GM23248 (cell line): Measurements from ENCODE around the gene USP24. TPM values are rescaled to one million over a fixed set of nuclear protein-coding genes. Genes with fewer than 3 reads are reported as not detected.
A peak's percentile ranks its signal among the peaks of the same experiment; 100 is the strongest.

Source experiments
- DNase-seq: peaks from one replicate; pipeline ENCODE4 v3.0.0-alpha.2; 2015
- H2AFZ ChIP-seq: fragments of 200-600 bp; sonication (generic); 2 replicates; pipeline ENCODE4 v1.6.1; 2016; ENCODE audit warnings: antibody characterized with exemption
- H3F3A ChIP-seq: fragments of 200-600 bp; sonication (generic); 2 replicates; pipeline ENCODE4 v1.6.1; 2016; ENCODE audit warnings: mild to moderate bottlenecking, antibody characterized with exemption, mixed run types; ENCODE audit not compliant: insufficient read depth
- H3K27ac ChIP-seq: fragments of 200-600 bp; sonication (generic); 2 replicates; pipeline ENCODE4 v1.5.1; 2016; ENCODE audit warnings: mild to moderate bottlenecking
- H3K27me3 ChIP-seq: fragments of 200-600 bp; sonication (generic); replicated peaks from 2 replicates; pipeline ENCODE4 v1.6.1; 2016; ENCODE audit warnings: mild to moderate bottlenecking; ENCODE audit not compliant: insufficient read depth
- H3K36me3 ChIP-seq: fragments of 200-600 bp; sonication (generic); 2 replicates; pipeline ENCODE4 v1.6.1; 2016; ENCODE audit warnings: low read depth, mild to moderate bottlenecking
- H3K4me1 ChIP-seq: fragments of 200-600 bp; sonication (generic); 2 replicates; pipeline ENCODE4 v1.6.1; 2016; ENCODE audit warnings: mild to moderate bottlenecking; ENCODE audit not compliant: insufficient read depth
- H3K4me2 ChIP-seq: fragments of 200-600 bp; sonication (generic); one replicate; pipeline ENCODE4 v1.6.1; 2016; ENCODE audit warnings: mild to moderate bottlenecking; ENCODE audit not compliant: unreplicated experiment
- H3K4me3 ChIP-seq: fragments of 200-600 bp; sonication (generic); 2 replicates; pipeline ENCODE4 v1.5.1; 2016; ENCODE audit warnings: mild to moderate bottlenecking
- H3K79me2 ChIP-seq: fragments of 200-600 bp; sonication (generic); 2 replicates; pipeline ENCODE4 v1.6.1; 2016; ENCODE audit warnings: mild to moderate bottlenecking; ENCODE audit not compliant: insufficient read depth
- H3K9ac ChIP-seq: fragments of 200-600 bp; sonication (generic); 2 replicates; pipeline ENCODE4 v1.6.1; 2016; ENCODE audit warnings: mild to moderate bottlenecking
- H3K9me2 ChIP-seq: fragments of 200-600 bp; sonication (generic); 2 replicates; pipeline ENCODE4 v1.6.1; 2016; ENCODE audit warnings: mixed run types, mild to moderate bottlenecking, moderate library complexity; ENCODE audit not compliant: insufficient read depth
- H3K9me3 ChIP-seq: fragments of 200-600 bp; sonication (generic); one replicate; pipeline ENCODE4 v1.6.1; 2017; ENCODE audit warnings: low read depth
- H4K20me1 ChIP-seq: fragments of 200-600 bp; sonication (generic); 2 replicates; pipeline ENCODE4 v1.6.0; 2016; ENCODE audit not compliant: insufficient read depth
- EZH2 ChIP-seq: fragments of 200-600 bp; sonication (generic); IDR thresholded peaks from 2 replicates; pipeline ENCODE4 v1.6.1; 2018; ENCODE audit warnings: antibody characterized with exemption, mild to moderate bottlenecking; ENCODE audit not compliant: insufficient read depth, poor library complexity, severe bottlenecking
- EZH2phosphoT487 ChIP-seq: fragments of 200-600 bp; sonication (generic); IDR thresholded peaks from 2 replicates; pipeline ENCODE4 v1.6.1; 2018; ENCODE audit warnings: antibody characterized with exemption, moderate library complexity, mild to moderate bottlenecking, low read depth; ENCODE audit not compliant: insufficient read depth
- WGBS, 2 experiments: methylation state at CpG; one replicate each; pipeline ENCODE4 v1.1.6; 2015 to 2017; ENCODE audit warnings: low lambda C conversion rate in 2 of 2, low coverage in 1 of 2; ENCODE audit errors: missing lambda C conversion rate in 2 of 2; 5-methylcytosine and 5-hydroxymethylcytosine counted together
- in situ Hi-C: fragments of 300-500 bp; cut with MboI; formaldehyde crosslinking; loops from 2 replicates; pipeline ENCODE4 v1.15.0; 2020
- polyA plus RNA-seq: library from polyadenylated mRNA; unstranded; fragments of >200 nt; fragmentation: Nextera tagmentation; extraction: Ambion mirVana; gene quantifications from 2 replicates; pipeline ENCODE4 v1.2.1, GENCODE V29; 2016
- total RNA-seq: library from RNA; depleted of rRNA; stranded (reverse); fragments of >200 nt; shearing (Covaris generic); gene quantifications from 2 replicates; pipeline ENCODE4 v1.2.3, GENCODE V29; 2014

The USP24 gene
- total and polyA plus RNA-seq, 2 experiments from 2014 or later: 3.3 to 16.3 TPM

GRCh38 chr1:55148676-55149075 lies 66.5 kb downstream of the USP24 start:
- no peaks in the 10 kb centered on the region for H4K20me1 ChIP-seq
- H3K4me1 ChIP-seq: no peaks in the 10 kb centered on the region
- H3K79me2 ChIP-seq: no peaks in the 10 kb centered on the region
- H3K4me2 ChIP-seq: no peak overlapping the region
- no peaks in the 10 kb centered on the region for H3K9me3 ChIP-seq
- H3F3A ChIP-seq: no peaks in the 10 kb centered on the region; the same call in 1 of the 2 replicates
- no peaks in the 10 kb centered on the region for H3K27me3 ChIP-seq
- H3K9me2 ChIP-seq: no peaks in the 10 kb centered on the region
- no peak overlapping the region for H3K27ac ChIP-seq
- no peak overlapping the region for H3K4me3 ChIP-seq
- no peak overlapping the region for H2AFZ ChIP-seq
- TF ChIP-seq EZH2: no peak
- no peak for TF ChIP-seq EZH2phosphoT487
- in situ Hi-C loops: loop anchor here (25.0 kb wide), 1 partner anchor 1439 kb away; the partner anchor contains the start of gene PLPP3
- no peak overlapping the region for H3K9ac ChIP-seq
- DNase-seq: no peak
- peaks cover 66% of the 10 kb centered on the region for H3K36me3 ChIP-seq

GRCh38 chr1:55147524-55147923 lies 67.6 kb downstream of the USP24 start:
- no peak for DNase-seq
- in situ Hi-C loops: loop anchor here (25.0 kb wide), 1 partner anchor 1440 kb away; the partner anchor contains the start of gene PLPP3
- H3K9me3 ChIP-seq: no peaks in the 10 kb centered on the region
- H3K4me2 ChIP-seq: no peak overlapping the region
- TF ChIP-seq EZH2 (no peak), EZH2phosphoT487 (no peak)
- no peak overlapping the region for H3K4me3 ChIP-seq
- no peaks in the 10 kb centered on the region; the same call in 1 of the 2 replicates for H3F3A ChIP-seq
- H3K9ac ChIP-seq: no peak overlapping the region
- H4K20me1 ChIP-seq: no peaks in the 10 kb centered on the region
- H3K36me3 ChIP-seq: peaks cover 67% of the 10 kb centered on the region
- no peaks in the 10 kb centered on the region for H3K9me2 ChIP-seq
- H3K27ac ChIP-seq: no peak overlapping the region
- H3K79me2 ChIP-seq: no peaks in the 10 kb centered on the region
- 96 to 97% methylated on average over 8 of the region's 8 CpGs for WGBS, 2 experiments
- no peaks in the 10 kb centered on the region for H3K27me3 ChIP-seq
- H3K4me1 ChIP-seq: no peaks in the 10 kb centered on the region
- no peak overlapping the region for H2AFZ ChIP-seq

GRCh38 chr1:55146781-55147180 lies 68.4 kb downstream of the USP24 start:
- no peaks in the 10 kb centered on the region for H3K9me3 ChIP-seq

GRCh38 chr1:55144886-55145285 lies 70.3 kb downstream of the USP24 start:
- in situ Hi-C loops: loop anchor here (25.0 kb wide), 1 partner anchor 1442 kb away; the partner anchor contains the start of gene PLPP3

More at GRCh38 chr1:55146781-55147180, 68.4 kb downstream of the USP24 start:
- DNase-seq: peak; percentile 20
- peaks cover 69% of the 10 kb centered on the region for H3K36me3 ChIP-seq
- H3F3A ChIP-seq: no peaks in the 10 kb centered on the region; the same call in 1 of the 2 replicates
- no peak overlapping the region for H3K9ac ChIP-seq
- H3K79me2 ChIP-seq: no peaks in the 10 kb centered on the region
- no peak overlapping the region for H2AFZ ChIP-seq
- H3K9me2 ChIP-seq: no peaks in the 10 kb centered on the region
- no peak overlapping the region for H3K4me3 ChIP-seq
- H4K20me1 ChIP-seq: no peaks in the 10 kb centered on the region
- H3K4me2 ChIP-seq: no peak overlapping the region
- no peak overlapping the region for H3K27ac ChIP-seq
- H3K27me3 ChIP-seq: no peaks in the 10 kb centered on the region
- WGBS, 2 experiments: 50 to 57% methylated on average over 2 of the region's 2 CpGs
- H3K4me1 ChIP-seq: no peaks in the 10 kb centered on the region
- TF ChIP-seq EZH2 (no peak), EZH2phosphoT487 (no peak)
- in situ Hi-C loops: loop anchor here (25.0 kb wide), 1 partner anchor 1441 kb away; the partner anchor contains the start of gene PLPP3

GRCh38 chr1:55143684-55144083 lies 71.5 kb downstream of the USP24 start:
- Histone ChIP-seq H4K20me1 (no peaks in the 10 kb centered on the region), H3F3A (peaks cover 10% of the 10 kb centered on the region), H3K27me3 (no peaks in the 10 kb centered on the region), H3K4me3 (no peak overlapping the region), H3K9ac (no peak overlapping the region), H3K4me1 (0 out of 2 replicates have a peak, but pooled peaks cover 13% of the 10 kb centered on the region), H3K27ac (no peak overlapping the region), H3K4me2 (no peak overlapping the region), H2AFZ (no peak overlapping the region), H3K36me3 (peaks cover 64% of the 10 kb centered on the region), H3K9me2 (no peaks in the 10 kb centered on the region), H3K79me2 (no peaks in the 10 kb centered on the region), H3K9me3 (no peaks in the 10 kb centered on the region)
- no peak for TF ChIP-seq EZH2phosphoT487
- no peak for TF ChIP-seq EZH2
- DNase-seq: no peak
- WGBS, 2 experiments: 82 to 87% methylated on average over 3 of the region's 3 CpGs
- in situ Hi-C loops: loop anchor here (25.0 kb wide), 1 partner anchor 1444 kb away; the partner anchor contains the start of gene PLPP3

More at GRCh38 chr1:55144886-55145285, 70.3 kb downstream of the USP24 start:
- Histone ChIP-seq H2AFZ (no peak overlapping the region), H3K27ac (no peak overlapping the region), H3K4me1 (0 out of 2 replicates have a peak, but pooled peaks cover 13% of the 10 kb centered on the region), H3K27me3 (no peaks in the 10 kb centered on the region), H3K9me2 (no peaks in the 10 kb centered on the region), H3K9me3 (no peaks in the 10 kb centered on the region), H3K79me2 (no peaks in the 10 kb centered on the region), H3K4me3 (no peak overlapping the region), H3F3A (peaks cover 10% of the 10 kb centered on the region), H3K4me2 (no peak overlapping the region), H3K36me3 (peaks cover 64% of the 10 kb centered on the region), H3K9ac (no peak overlapping the region), H4K20me1 (no peaks in the 10 kb centered on the region)
- TF ChIP-seq EZH2phosphoT487: no peak
- no peak for TF ChIP-seq EZH2
- WGBS, 2 experiments: 95 to 97% methylated on average over 6 of the region's 6 CpGs
- DNase-seq: no peak
